Neural crest cell (in vitro differentiated cells): ENCODE results near the gene DDRGK1. TPM values are rescaled to one million over a fixed set of nuclear protein-coding genes. Genes with fewer than 3 reads are reported as not detected.

Experiments
- DNase-seq: peaks from one replicate; pipeline ENCODE4 v3.0.0; 2021; ENCODE audit warnings: low read depth, mixed read lengths, low spot score
- H3K27ac Mint-ChIP-seq: one replicate; pipeline ENCODE4 v1.8.0; 2021; ENCODE audit warnings: mild to moderate bottlenecking, mixed read lengths; ENCODE audit not compliant: unreplicated experiment
- H3K27me3 Mint-ChIP-seq: 2 replicates; pipeline ENCODE4 v1.8.0; 2021; ENCODE audit warnings: low read depth, mild to moderate bottlenecking, mixed read lengths
- H3K36me3 Mint-ChIP-seq: 2 replicates; pipeline ENCODE4 v1.8.0; 2021; ENCODE audit warnings: low read depth, mild to moderate bottlenecking, mixed read lengths
- H3K4me1 Mint-ChIP-seq: 2 replicates; pipeline ENCODE4 v1.8.0; 2021; ENCODE audit warnings: mixed read lengths
- H3K4me3 Mint-ChIP-seq: one replicate; pipeline ENCODE4 v1.8.0; 2021; ENCODE audit warnings: mild to moderate bottlenecking, mixed read lengths
- H3K9me3 Mint-ChIP-seq: 2 replicates; pipeline ENCODE4 v1.8.0; 2021; ENCODE audit warnings: mixed read lengths
- CTCF ChIP-seq: fragments of 200-600 bp; sonication (generic); conservative IDR thresholded peaks from 2 replicates; pipeline ENCODE4 v1.5.0; 2021; ENCODE audit warnings: antibody characterized with exemption, mild to moderate bottlenecking
- long read RNA-seq: library from polyadenylated mRNA; unstranded; transcript quantifications from one replicate; pipeline ENCODE4 v2.0.0, GENCODE V29; 2020
- total RNA-seq: library from RNA; stranded (reverse); gene quantifications from 2 replicates; pipeline ENCODE4 v1.2.1, GENCODE V29; 2021

The DDRGK1 gene
- total RNA-seq, result 56.6 and 57.2 TPM in 2 replicates
- long read RNA-seq, partial matches to known transcripts, result 0 of 2 reads
- long read RNA-seq, other reads (novel, unspliced or antisense), result 0 of 2 reads

GRCh38 chr20:3204124-3204794, at the start of gene DDRGK1:
Gene DDRGK1, minus strand, starts transcription at chr20:3204682. Its CDS starts 55 bp downstream, at chr20:3204627.
- peak within 1 kb of the TSS; percentile 92 for H3K4me3 Mint-ChIP-seq

GRCh38 chr20:3251806-3252205, 47.3 kb upstream of the DDRGK1 start:
- Mint-ChIP-seq H3K36me3 (peaks cover 5% of the 10 kb centered on the region), H3K27me3 (peaks cover 46% of the 10 kb centered on the region), H3K27ac (no peak overlapping the region), H3K4me1 (peaks cover 4% of the 10 kb centered on the region), H3K4me3 (no peak overlapping the region), H3K9me3 (no peaks in the 10 kb centered on the region)
- TF ChIP-seq CTCF, result no peak
- DNase-seq, result no peak

More at GRCh38 chr20:3204124-3204794, at the start of gene DDRGK1:
- Mint-ChIP-seq H3K27me3 (no peaks in the 10 kb centered on the region), H3K36me3 (peaks cover 7% of the 10 kb centered on the region), H3K4me1 (peaks cover 19% of the 10 kb centered on the region), H3K27ac (peak within 1 kb of the TSS; percentile 97), H3K9me3 (no peaks in the 10 kb centered on the region)
- peak; percentile 89 for DNase-seq
- no peak for TF ChIP-seq CTCF

- Mint-ChIP-seq H3K27ac (no peak overlapping the region), H3K9me3 (no peaks in the 10 kb centered on the region), H3K27me3 (peaks cover 59% of the 10 kb centered on the region), H3K4me3 (no peak overlapping the region), H3K4me1 (peaks cover 4% of the 10 kb centered on the region), H3K36me3 (peaks cover 5% of the 10 kb centered on the region)
- TF ChIP-seq CTCF, result peak; percentile 54
- peak; percentile 19 for DNase-seq
These were observed 45.6 kb upstream of the DDRGK1 start for GRCh38 chr20:3250091-3250504.

GRCh38 chr20:3248993-3249347, 44.5 kb upstream of the DDRGK1 start:
- peaks cover 3% of the 10 kb centered on the region for H3K36me3 Mint-ChIP-seq
- H3K27me3 Mint-ChIP-seq, result peaks cover 70% of the 10 kb centered on the region

More at GRCh38 chr20:3248993-3249347, 44.5 kb upstream of the DDRGK1 start:
- peaks cover 4% of the 10 kb centered on the region for H3K4me1 Mint-ChIP-seq
- no peak for DNase-seq
- TF ChIP-seq CTCF, result no peak
- no peaks in the 10 kb centered on the region for H3K9me3 Mint-ChIP-seq
- H3K4me3 Mint-ChIP-seq, result no peak overlapping the region
- no peak overlapping the region for H3K27ac Mint-ChIP-seq
